ACC112 (cell line): Measurements from ENCODE around the gene TMEM127.
"Not testable (repeated sequence)": the region's sequence is repeated elsewhere in the genome, so short reads cannot be mapped to it uniquely, and the experiment has no call there.

ENCODE experiments used
- H2AFZ ChIP-seq: fragments of 200-600 bp; sonication (generic); one replicate; pipeline ENCODE4 v1.6.0; 2017; ENCODE audit warnings: antibody characterized with exemption, low read length; ENCODE audit not compliant: unreplicated experiment
- H3K27ac ChIP-seq: fragments of 200-600 bp; sonication (generic); 2 replicates; pipeline ENCODE4 v1.5.1; 2014; ENCODE audit warnings: low read depth, mild to moderate bottlenecking, antibody characterized with exemption, low read length, moderate library complexity
- H3K27me3 ChIP-seq: fragments of 200-600 bp; sonication (generic); 2 replicates; pipeline ENCODE4 v1.6.1; 2014; ENCODE audit warnings: mild to moderate bottlenecking, antibody characterized with exemption, low read length, moderate library complexity, mixed read lengths; ENCODE audit not compliant: insufficient read depth
- H3K36me3 ChIP-seq: fragments of 200-600 bp; sonication (generic); 2 replicates; pipeline ENCODE4 v1.6.1; 2016; ENCODE audit warnings: mild to moderate bottlenecking, antibody characterized with exemption, low read length, moderate library complexity, mixed read lengths; ENCODE audit not compliant: insufficient read depth
- H3K4me1 ChIP-seq: fragments of 200-600 bp; sonication (generic); one replicate; pipeline ENCODE4 v1.6.1; 2016; ENCODE audit warnings: low read length, mixed read lengths; ENCODE audit not compliant: insufficient read depth, unreplicated experiment, control insufficient read depth
- H3K4me3 ChIP-seq: fragments of 200-600 bp; sonication (generic); 2 replicates; pipeline ENCODE4 v1.5.1; 2014; ENCODE audit warnings: mild to moderate bottlenecking, low read depth, low read length
- H3K79me2 ChIP-seq: fragments of 200-600 bp; sonication (generic); one replicate; pipeline ENCODE4 v1.6.0; 2016; ENCODE audit warnings: low read length; ENCODE audit not compliant: control insufficient read depth, unreplicated experiment, insufficient read depth

Gene TMEM127

GRCh38 chr2:96264086-96264485 lies 1.7 kb downstream of the TMEM127 start:
- Histone ChIP-seq H3K27ac (no peak overlapping the region), H3K36me3 (peaks cover 6% of the 10 kb centered on the region; the same call in 1 of the 2 replicates), H3K27me3 (no peaks in the 10 kb centered on the region), H3K4me1 (peaks cover 59% of the 10 kb centered on the region), H2AFZ (no peak overlapping the region), H3K79me2 (peaks cover 66% of the 10 kb centered on the region), H3K4me3 (peak overlapping the region; percentile 91)

- peaks cover 62% of the 10 kb centered on the region for H3K4me1 ChIP-seq
- no peaks in the 10 kb centered on the region for H3K27me3 ChIP-seq
- H3K36me3 ChIP-seq = no peaks in the 10 kb centered on the region
- peaks cover 75% of the 10 kb centered on the region for H3K79me2 ChIP-seq
- H2AFZ ChIP-seq = no peak overlapping the region
- H3K27ac ChIP-seq = no peak overlapping the region
- no peak overlapping the region for H3K4me3 ChIP-seq
These were observed 3.5 kb downstream of the TMEM127 start for GRCh38 chr2:96262306-96262705.

- H2AFZ ChIP-seq = no peak overlapping the region
- H3K27ac ChIP-seq = peak overlapping the region; percentile 59
These were observed 4.3 kb downstream of the TMEM127 start for GRCh38 chr2:96261328-96262003.

GRCh38 chr2:96260387-96261260 lies 5.2 kb downstream of the TMEM127 start:
- Histone ChIP-seq H3K27me3 (no peaks in the 10 kb centered on the region), H3K36me3 (0 out of 2 replicates have a peak, but pooled peaks cover 1% of the 10 kb centered on the region), H3K27ac (peak overlapping the region; percentile 59), H3K4me3 (peak overlapping the region; percentile 35; the same call in 1 of the 2 replicates), H3K4me1 (peaks cover 59% of the 10 kb centered on the region), H3K79me2 (peaks cover 69% of the 10 kb centered on the region), H2AFZ (no peak overlapping the region)

More at GRCh38 chr2:96261328-96262003, 4.3 kb downstream of the TMEM127 start:
- Histone ChIP-seq H3K79me2 (peaks cover 73% of the 10 kb centered on the region), H3K27me3 (no peaks in the 10 kb centered on the region), H3K4me1 (peaks cover 59% of the 10 kb centered on the region), H3K36me3 (no peaks in the 10 kb centered on the region), H3K4me3 (no peak overlapping the region)

GRCh38 chr2:96259497-96259921 lies 6.3 kb downstream of the TMEM127 start:
- H3K36me3 ChIP-seq = 0 out of 2 replicates have a peak, but pooled peaks cover 6% of the 10 kb centered on the region
- H2AFZ ChIP-seq = no peak overlapping the region
- peaks cover 57% of the 10 kb centered on the region for H3K79me2 ChIP-seq
- no peak overlapping the region for H3K27ac ChIP-seq
- no peaks in the 10 kb centered on the region for H3K27me3 ChIP-seq
- no peak overlapping the region for H3K4me3 ChIP-seq
- peaks cover 57% of the 10 kb centered on the region for H3K4me1 ChIP-seq

GRCh38 chr2:96258166-96259022 lies 7.4 kb downstream of the TMEM127 start:
- peaks cover 46% of the 10 kb centered on the region for H3K79me2 ChIP-seq
- no peak overlapping the region for H3K4me3 ChIP-seq
- H3K27ac ChIP-seq = peak overlapping the region; percentile 54

GRCh38 chr2:96257744-96258143 lies 8.1 kb downstream of the TMEM127 start:
- peaks cover 48% of the 10 kb centered on the region for H3K4me1 ChIP-seq
- H3K27me3 ChIP-seq, H2AFZ ChIP-seq, H3K36me3 ChIP-seq, H3K4me3 ChIP-seq: not testable (repeated sequence)
- peak overlapping the region; percentile 54; the same call in 1 of the 2 replicates for H3K27ac ChIP-seq
- peaks cover 45% of the 10 kb centered on the region for H3K79me2 ChIP-seq

More at GRCh38 chr2:96258166-96259022, 7.4 kb downstream of the TMEM127 start:
- Histone ChIP-seq H3K27me3 (no peaks in the 10 kb centered on the region), H2AFZ (no peak overlapping the region), H3K4me1 (peaks cover 48% of the 10 kb centered on the region), H3K36me3 (0 out of 2 replicates have a peak, but pooled peaks cover 6% of the 10 kb centered on the region)

- Histone ChIP-seq H3K4me3 (no peak overlapping the region), H3K36me3 (0 out of 2 replicates have a peak, but pooled peaks cover 6% of the 10 kb centered on the region), H2AFZ (no peak overlapping the region), H3K27ac (no peak overlapping the region), H3K27me3 (no peaks in the 10 kb centered on the region), H3K4me1 (peaks cover 47% of the 10 kb centered on the region), H3K79me2 (peaks cover 39% of the 10 kb centered on the region)
These were observed 9.1 kb downstream of the TMEM127 start for GRCh38 chr2:96256611-96257113.

- Histone ChIP-seq H3K4me3 (no peak overlapping the region), H3K27ac (no peak overlapping the region), H3K4me1 (peaks cover 35% of the 10 kb centered on the region), H3K27me3 (no peaks in the 10 kb centered on the region), H2AFZ (no peak overlapping the region), H3K79me2 (peaks cover 26% of the 10 kb centered on the region), H3K36me3 (0 out of 2 replicates have a peak, but pooled peaks cover 6% of the 10 kb centered on the region)
These were observed 11.2 kb downstream of the TMEM127 start for GRCh38 chr2:96254571-96254970.

GRCh38 chr2:96253006-96253405 lies 12.8 kb downstream of the TMEM127 start:
- no peak overlapping the region for H2AFZ ChIP-seq
- peaks cover 19% of the 10 kb centered on the region for H3K4me1 ChIP-seq
- peaks cover 10% of the 10 kb centered on the region for H3K79me2 ChIP-seq
- no peak overlapping the region for H3K27ac ChIP-seq
- no peak overlapping the region for H3K4me3 ChIP-seq
- 0 out of 2 replicates have a peak, but pooled peaks cover 6% of the 10 kb centered on the region for H3K36me3 ChIP-seq
- H3K27me3 ChIP-seq = no peaks in the 10 kb centered on the region
